NCI-H146 (cell line): ENCODE measurements around the gene GATD1.

Experiments used
- DNase-seq: peaks from one replicate; lab custom pipeline; 2025; lab: John Stamatoyannopoulos, UW

Gene GATD1

GRCh38 chr11:795634-796564 is 18.6 kb upstream of the GATD1 start:
- DNase-seq, result no peak

GRCh38 chr11:794766-795633 is 17.7 kb upstream of the GATD1 start:
- no peak for DNase-seq

- no peak for DNase-seq
These were observed 16.9 kb upstream of the GATD1 start for GRCh38 chr11:794013-794765.

- DNase-seq, result no peak
These were observed 16.3 kb upstream of the GATD1 start for GRCh38 chr11:793556-793955.

GRCh38 chr11:792873-793272 is 15.6 kb upstream of the GATD1 start:
- no peak for DNase-seq

GRCh38 chr11:792535-792821 is 15.2 kb upstream of the GATD1 start:
- DNase-seq, result no peak

GRCh38 chr11:791658-792534 is 14.6 kb upstream of the GATD1 start:
- no peak for DNase-seq

GRCh38 chr11:790721-791564 is 13.7 kb upstream of the GATD1 start:
- DNase-seq, result no peak

GRCh38 chr11:789943-790342 is 12.7 kb upstream of the GATD1 start, which contains the start of gene CEND1:
TSS of gene CEND1 (minus strand) at chr11:790090. CDS start at chr11:788576, 1,514 bp downstream.
- DNase-seq, result peak; percentile 65

GRCh38 chr11:788953-789940 is 12.0 kb upstream of the GATD1 start:
- peak; percentile 56 for DNase-seq

- DNase-seq, result no peak
These were observed 10.8 kb upstream of the GATD1 start for GRCh38 chr11:788009-788640.

- DNase-seq, result no peak
These were observed 9.9 kb upstream of the GATD1 start for GRCh38 chr11:787084-787675.

- no peak for DNase-seq
These were observed 9.2 kb upstream of the GATD1 start for GRCh38 chr11:786235-787083.

GRCh38 chr11:783581-784015 is 6.3 kb upstream of the GATD1 start:
- peak; percentile 57 for DNase-seq

GRCh38 chr11:782264-783174 is 5.2 kb upstream of the GATD1 start:
- no peak for DNase-seq

- DNase-seq, result no peak
These were observed 2.8 kb upstream of the GATD1 start for GRCh38 chr11:779955-780532.
